Activated T-helper 9 cell treated with anti-CD3 and anti-CD28 coated beads, Interleukin-2, amount 50 U/mL, for 16 hours (primary cell): Measurements from ENCODE around the gene BCKDK.
A peak's percentile ranks its signal among the peaks of the same experiment; 100 is the strongest.

Source experiments
- DNase-seq: peaks from one replicate; pipeline ENCODE4 v3.0.0-alpha.2; 2020; ENCODE audit warnings: low read depth

Gene BCKDK

GRCh38 chr16:31080035-31080629 lies 28.1 kb upstream of the BCKDK start:
- no peak for DNase-seq

GRCh38 chr16:31080756-31081419 lies 27.3 kb upstream of the BCKDK start:
- no peak for DNase-seq

GRCh38 chr16:31081428-31082351 lies 26.5 kb upstream of the BCKDK start:
- DNase-seq = no peak

GRCh38 chr16:31082368-31083045 lies 25.7 kb upstream of the BCKDK start:
- DNase-seq = no peak

- no peak for DNase-seq
These were observed 25.1 kb upstream of the BCKDK start for GRCh38 chr16:31083081-31083480.

GRCh38 chr16:31083556-31083955 lies 24.6 kb upstream of the BCKDK start:
- no peak for DNase-seq

- no peak for DNase-seq
These were observed 24.2 kb upstream of the BCKDK start for GRCh38 chr16:31083981-31084380.

- DNase-seq = no peak
These were observed 23.4 kb upstream of the BCKDK start for GRCh38 chr16:31084584-31085302.

- no peak for DNase-seq
These were observed 22.8 kb upstream of the BCKDK start for GRCh38 chr16:31085411-31085810.

- no peak for DNase-seq
These were observed 22.1 kb upstream of the BCKDK start for GRCh38 chr16:31085873-31086628.

- DNase-seq = no peak
These were observed 21.6 kb upstream of the BCKDK start for GRCh38 chr16:31086629-31086906.

- DNase-seq = no peak
These were observed 20.7 kb upstream of the BCKDK start for GRCh38 chr16:31087481-31087880.

GRCh38 chr16:31087971-31088370 lies 20.2 kb upstream of the BCKDK start:
- no peak for DNase-seq

GRCh38 chr16:31088459-31089183 lies 19.6 kb upstream of the BCKDK start, which contains the start of gene PRSS53:
TSS of gene PRSS53 (minus strand) at chr16:31088943. CDS start at chr16:31088809, 134 bp downstream.
- DNase-seq = no peak

- DNase-seq = no peak
These were observed 19.0 kb upstream of the BCKDK start for GRCh38 chr16:31089199-31089598.

GRCh38 chr16:31090540-31090939 lies 17.6 kb upstream of the BCKDK start:
- DNase-seq = no peak

- no peak for DNase-seq
These were observed 15.9 kb upstream of the BCKDK start for GRCh38 chr16:31092330-31092729.

- no peak for DNase-seq
These were observed 15.0 kb upstream of the BCKDK start for GRCh38 chr16:31093132-31093703.

GRCh38 chr16:31094088-31094423 lies 14.1 kb upstream of the BCKDK start:
- DNase-seq = no peak

- DNase-seq = peak; percentile 79
These were observed 13.6 kb upstream of the BCKDK start, which contains the start of gene VKORC1 for GRCh38 chr16:31094424-31095120. TSS of gene VKORC1 (minus strand) at chr16:31094797. CDS start at chr16:31094729, 68 bp downstream.
